MCF 10A (cell line): ENCODE measurements around the gene ASTN1. TPM values are rescaled to one million over a fixed set of nuclear protein-coding genes. Genes with fewer than 3 reads are reported as not detected.

Experiments used
- BruUV-seq: library from RNA; stranded (reverse); fragments of 400-500 nt; replicated peaks from 2 replicates; lab custom pipeline; 2021; lab: Mats Ljungman, UMichigan
- CTCF ChIA-PET: fragments of 300-600 bp; sonication (Branson Sonifier 250); formaldehyde crosslinking; extraction: SDS; loops from one replicate; lab custom pipeline; 2021; ENCODE audit warnings: antibody characterized with exemption, inconsistent platforms; lab: Yijun Ruan, JAX
- POLR2A ChIA-PET: fragments of 300-600, 350-650 bp; sonication (Branson Sonifier 250); formaldehyde crosslinking; extraction: SDS; loops from one replicate; lab custom pipeline; 2020; ENCODE audit warnings: antibody characterized with exemption, inconsistent platforms; lab: Yijun Ruan, JAX
- DNase-seq: peaks from one replicate; pipeline ENCODE4 v3.0.0-alpha.2; 2018; ENCODE audit not compliant: unreplicated experiment
- H3K27ac Mint-ChIP-seq: one replicate; pipeline ENCODE4 v1.8.0; 2022; ENCODE audit warnings: mild to moderate bottlenecking, low read depth, mixed read lengths; ENCODE audit not compliant: unreplicated experiment
- H3K27me3 Mint-ChIP-seq: one replicate; pipeline ENCODE4 v1.8.0; 2022; ENCODE audit warnings: mixed read lengths; ENCODE audit not compliant: insufficient read depth, unreplicated experiment
- H3K36me3 Mint-ChIP-seq: one replicate; pipeline ENCODE4 v1.8.0; 2022; ENCODE audit warnings: mild to moderate bottlenecking, moderate library complexity, mixed read lengths; ENCODE audit not compliant: insufficient read depth, unreplicated experiment
- H3K4me1 Mint-ChIP-seq: one replicate; pipeline ENCODE4 v1.8.0; 2022; ENCODE audit warnings: mixed read lengths; ENCODE audit not compliant: insufficient read depth, unreplicated experiment
- H3K4me3 Mint-ChIP-seq: one replicate; pipeline ENCODE4 v1.8.0; 2022; ENCODE audit warnings: mild to moderate bottlenecking, moderate library complexity, mixed read lengths; ENCODE audit not compliant: unreplicated experiment
- H3K9me3 Mint-ChIP-seq: one replicate; pipeline ENCODE4 v1.8.0; 2022; ENCODE audit warnings: mixed read lengths; ENCODE audit not compliant: unreplicated experiment
- intact Hi-C: fragments of 100-400 bp; cut with micrococcal nuclease; formaldehyde crosslinking; loops from 2 replicates; pipeline ENCODE4 v1.14.1; 2022
- total RNA-seq: library from RNA; stranded (reverse); gene quantifications from 2 replicates; pipeline ENCODE4 v1.2.3, GENCODE V29; 2022
- TF ChIP-seq, protein P1 (sequence below): fragments of 200-600 bp; IDR thresholded peaks from one replicate; pipeline ENCODE4 v1.8.0; 2022; ENCODE audit warnings: antibody characterized with exemption, mild to moderate bottlenecking; ENCODE audit not compliant: unreplicated experiment

ASTN1 gene
- total RNA-seq, 1 experiment from 2014 or later = not detected

DNA sequence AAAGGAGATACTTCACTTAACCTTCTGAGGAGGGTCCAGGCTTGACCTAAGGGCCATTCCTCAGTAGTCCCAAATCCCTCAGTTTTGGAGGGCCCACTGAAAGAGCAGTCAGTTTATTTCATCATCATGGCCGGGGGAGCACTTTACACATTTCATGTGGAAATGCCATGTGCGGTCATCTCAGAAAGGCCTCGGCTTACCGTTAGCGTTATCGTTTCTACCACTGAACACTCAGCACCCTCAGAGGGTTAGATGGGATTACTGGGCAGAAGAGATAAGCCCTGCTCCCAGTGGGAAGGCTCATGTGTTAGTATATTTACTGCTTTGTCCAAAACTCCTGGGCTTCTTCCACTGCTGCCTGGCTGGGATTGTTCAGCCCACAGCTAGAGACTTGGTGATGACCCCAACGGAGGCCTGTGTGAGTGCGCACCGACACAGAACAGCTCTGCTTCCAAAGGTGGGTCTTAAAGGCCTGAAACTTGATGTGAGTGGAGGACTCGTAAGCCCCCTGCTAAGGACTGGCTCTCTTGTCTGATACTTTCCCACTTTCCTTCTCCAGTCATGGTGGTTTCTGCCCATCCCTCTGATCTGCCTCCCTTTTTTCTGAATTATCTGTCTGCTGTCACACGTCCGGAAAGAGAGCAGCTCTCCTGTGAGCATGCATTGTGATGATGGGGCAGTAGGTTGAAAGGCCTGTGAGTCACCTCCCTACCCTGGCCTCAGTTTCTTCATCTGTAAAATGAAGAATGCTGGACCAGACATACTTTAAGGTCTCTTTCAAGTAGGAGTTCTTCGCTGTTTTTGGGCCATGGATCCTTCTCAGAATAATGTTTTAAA is 284.5 kb downstream of the ASTN1 start:
- POLR2A ChIA-PET = interaction anchor here (0.6 kb wide), 1 partner anchor 188 kb away, joined by 3 read pairs; no protein-coding TSS in a partner anchor
- Mint-ChIP-seq H3K4me1 (no peaks in the 10 kb centered on the region), H3K9me3 (no peaks in the 10 kb centered on the region), H3K27me3 (peaks cover 12% of the 10 kb centered on the region), H3K27ac (no peak overlapping the region), H3K4me3 (no peak overlapping the region), H3K36me3 (no peaks in the 10 kb centered on the region)
- TF ChIP-seq, protein P1, sequence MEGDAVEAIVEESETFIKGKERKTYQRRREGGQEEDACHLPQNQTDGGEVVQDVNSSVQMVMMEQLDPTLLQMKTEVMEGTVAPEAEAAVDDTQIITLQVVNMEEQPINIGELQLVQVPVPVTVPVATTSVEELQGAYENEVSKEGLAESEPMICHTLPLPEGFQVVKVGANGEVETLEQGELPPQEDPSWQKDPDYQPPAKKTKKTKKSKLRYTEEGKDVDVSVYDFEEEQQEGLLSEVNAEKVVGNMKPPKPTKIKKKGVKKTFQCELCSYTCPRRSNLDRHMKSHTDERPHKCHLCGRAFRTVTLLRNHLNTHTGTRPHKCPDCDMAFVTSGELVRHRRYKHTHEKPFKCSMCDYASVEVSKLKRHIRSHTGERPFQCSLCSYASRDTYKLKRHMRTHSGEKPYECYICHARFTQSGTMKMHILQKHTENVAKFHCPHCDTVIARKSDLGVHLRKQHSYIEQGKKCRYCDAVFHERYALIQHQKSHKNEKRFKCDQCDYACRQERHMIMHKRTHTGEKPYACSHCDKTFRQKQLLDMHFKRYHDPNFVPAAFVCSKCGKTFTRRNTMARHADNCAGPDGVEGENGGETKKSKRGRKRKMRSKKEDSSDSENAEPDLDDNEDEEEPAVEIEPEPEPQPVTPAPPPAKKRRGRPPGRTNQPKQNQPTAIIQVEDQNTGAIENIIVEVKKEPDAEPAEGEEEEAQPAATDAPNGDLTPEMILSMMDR = no peak
- intact Hi-C loops = loop anchor here (2.0 to 10.0 kb wide), 3 partner anchors 808 to 1725 kb away; no protein-coding TSS in a partner anchor
- CTCF ChIA-PET = interaction anchor here (0.5 to 9.0 kb wide), 73 partner anchors 9 to 1851 kb away, joined by 3 to 152 read pairs (median 4); partner anchors contain the start of gene ASTN1
- no TSS peak for BruUV-seq
- DNase-seq = no peak

DNA sequence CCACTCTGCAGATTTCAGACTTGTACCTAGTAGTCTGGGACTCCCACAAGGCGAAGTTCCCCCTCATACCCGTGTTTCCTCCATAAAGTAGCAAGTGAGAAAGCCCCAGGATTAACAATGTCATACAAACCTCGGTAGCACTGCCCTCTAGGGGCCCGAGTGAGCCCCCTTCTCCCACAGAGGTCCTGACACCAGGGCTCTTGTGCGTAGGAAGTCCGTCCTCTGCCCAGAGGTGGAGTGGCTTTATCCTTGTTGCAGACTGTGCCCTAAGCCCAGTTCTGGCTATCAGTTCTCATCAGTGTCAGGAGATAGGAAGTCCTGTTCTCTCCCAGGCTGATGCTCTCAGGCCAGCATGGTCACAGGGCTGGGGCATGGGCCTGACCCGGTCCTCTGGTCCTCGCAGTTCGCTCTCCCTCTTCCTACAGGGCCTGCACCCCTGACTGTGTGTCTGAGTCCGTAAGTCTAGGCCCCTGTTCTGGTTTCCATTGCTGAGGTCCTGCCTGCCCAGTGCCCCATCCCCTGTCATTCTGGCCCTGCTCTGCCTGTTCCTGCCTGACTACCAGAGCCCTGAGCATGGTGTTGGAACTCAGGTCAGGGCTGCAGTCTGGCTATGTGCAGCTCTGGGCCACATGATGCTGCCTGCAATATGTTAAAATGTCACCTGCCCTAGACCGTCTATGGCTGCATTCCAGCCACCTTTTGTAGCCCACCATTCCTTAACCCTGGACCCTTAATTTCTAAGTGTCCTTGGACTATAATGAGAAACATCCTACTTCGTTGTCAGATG is 285.6 kb downstream of the ASTN1 start:
- ChIA-PET POLR2A (interaction anchor here (0.6 kb wide), 1 partner anchor 187 kb away, joined by 3 read pairs; no protein-coding TSS in a partner anchor), CTCF (interaction anchor here (0.6 to 9.0 kb wide), 15 partner anchors 8 to 1066 kb away, joined by 3 to 152 read pairs (median 7); no protein-coding TSS in a partner anchor)
- Mint-ChIP-seq H3K27me3 (peaks cover 12% of the 10 kb centered on the region), H3K36me3 (no peaks in the 10 kb centered on the region), H3K9me3 (no peaks in the 10 kb centered on the region), H3K27ac (no peak overlapping the region), H3K4me3 (no peak overlapping the region), H3K4me1 (no peaks in the 10 kb centered on the region)
- DNase-seq = no peak
- TF ChIP-seq, protein P1 = no peak
- no TSS peak for BruUV-seq
- intact Hi-C loops = no loop called here

DNA sequence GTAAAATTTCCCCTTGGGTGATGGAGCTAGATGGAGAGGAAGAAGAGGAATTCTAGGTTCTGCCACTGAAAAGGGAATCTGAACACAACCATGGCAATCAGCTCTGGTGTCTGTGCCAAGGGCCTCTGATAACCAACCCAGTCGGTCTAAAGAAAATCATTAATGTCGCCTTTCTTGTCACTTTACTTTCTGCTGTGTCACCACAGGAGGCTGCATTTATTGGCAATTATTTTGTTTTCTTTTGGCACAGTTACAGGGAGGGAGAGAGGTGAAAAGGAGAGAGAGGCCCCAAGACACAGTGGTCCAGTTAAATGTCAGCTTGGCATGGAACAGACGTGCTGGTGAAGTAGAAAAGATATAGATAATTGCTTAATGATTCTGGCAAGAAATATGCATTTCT is 287.0 kb downstream of the ASTN1 start:
- no TSS peak for BruUV-seq
- intact Hi-C loops = no loop called here
- DNase-seq = no peak
- no peaks in the 10 kb centered on the region for H3K4me1 Mint-ChIP-seq
- ChIA-PET CTCF (interaction anchor here (0.5 to 9.0 kb wide), 7 partner anchors 19 to 1472 kb away, joined by 3 to 152 read pairs (median 3); no protein-coding TSS in a partner anchor), POLR2A (no interaction called here)
- H3K27me3 Mint-ChIP-seq = peaks cover 8% of the 10 kb centered on the region
- H3K27ac Mint-ChIP-seq = no peak overlapping the region
- no peaks in the 10 kb centered on the region for H3K36me3 Mint-ChIP-seq
- H3K9me3 Mint-ChIP-seq = no peaks in the 10 kb centered on the region
- H3K4me3 Mint-ChIP-seq = no peak overlapping the region
- TF ChIP-seq, protein P1 = no peak
